ENCODE data around the gene PSG7.
"Not testable (repeated sequence)": the region's sequence is repeated elsewhere in the genome, so short reads cannot be mapped to it uniquely, and the experiment has no call there.

DNA sequence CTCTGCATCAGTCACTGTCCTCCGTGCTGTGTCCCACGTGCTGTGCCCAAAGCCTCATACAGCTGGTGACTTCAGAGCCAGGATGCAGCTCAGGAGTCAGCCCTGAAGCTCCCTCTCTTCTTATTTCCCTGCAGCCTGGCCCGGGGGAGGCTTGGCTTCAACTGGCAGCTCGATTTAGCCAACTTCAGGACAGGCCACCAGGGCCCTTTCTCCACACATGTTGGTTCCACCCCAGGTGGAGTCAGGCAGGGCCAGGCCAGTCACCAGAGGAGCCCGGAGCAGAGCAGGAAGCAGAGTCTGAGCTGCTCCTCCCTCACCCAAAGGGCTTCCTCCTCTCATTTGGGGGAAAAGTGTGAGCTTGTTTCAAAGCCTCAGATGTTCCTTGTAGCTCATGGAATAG is 30.8 kb downstream of the PSG7 start:
- TF ChIP-seq, protein P1, sequence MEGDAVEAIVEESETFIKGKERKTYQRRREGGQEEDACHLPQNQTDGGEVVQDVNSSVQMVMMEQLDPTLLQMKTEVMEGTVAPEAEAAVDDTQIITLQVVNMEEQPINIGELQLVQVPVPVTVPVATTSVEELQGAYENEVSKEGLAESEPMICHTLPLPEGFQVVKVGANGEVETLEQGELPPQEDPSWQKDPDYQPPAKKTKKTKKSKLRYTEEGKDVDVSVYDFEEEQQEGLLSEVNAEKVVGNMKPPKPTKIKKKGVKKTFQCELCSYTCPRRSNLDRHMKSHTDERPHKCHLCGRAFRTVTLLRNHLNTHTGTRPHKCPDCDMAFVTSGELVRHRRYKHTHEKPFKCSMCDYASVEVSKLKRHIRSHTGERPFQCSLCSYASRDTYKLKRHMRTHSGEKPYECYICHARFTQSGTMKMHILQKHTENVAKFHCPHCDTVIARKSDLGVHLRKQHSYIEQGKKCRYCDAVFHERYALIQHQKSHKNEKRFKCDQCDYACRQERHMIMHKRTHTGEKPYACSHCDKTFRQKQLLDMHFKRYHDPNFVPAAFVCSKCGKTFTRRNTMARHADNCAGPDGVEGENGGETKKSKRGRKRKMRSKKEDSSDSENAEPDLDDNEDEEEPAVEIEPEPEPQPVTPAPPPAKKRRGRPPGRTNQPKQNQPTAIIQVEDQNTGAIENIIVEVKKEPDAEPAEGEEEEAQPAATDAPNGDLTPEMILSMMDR (IDR thresholded peaks at IDR 0.05): not testable (repeated sequence)
- TF ChIP-seq POLR2A (IDR thresholded peaks at IDR 0.05): not testable (repeated sequence)

Measured in adrenal gland (tissue), 5 donors.